Measurements from ENCODE around the gene ADAM23.

DNA sequence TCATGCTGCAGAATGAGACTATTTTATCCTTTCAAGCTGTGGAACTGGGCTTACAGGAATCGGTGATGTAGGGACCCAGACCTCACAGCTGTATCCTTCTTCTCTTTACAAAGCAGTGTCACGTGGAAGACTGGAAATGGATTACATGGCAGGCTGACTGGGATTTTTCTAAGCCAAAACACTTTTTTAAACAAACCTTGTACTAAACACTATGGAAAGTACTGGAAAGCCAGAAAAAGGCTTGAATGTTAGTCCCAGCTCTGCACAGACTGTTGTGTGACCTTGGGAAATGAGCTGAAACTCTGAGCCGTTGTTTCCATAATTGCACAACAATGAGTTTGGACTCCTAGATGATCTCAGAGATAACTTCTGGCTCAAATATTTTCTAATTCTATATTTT is 7.6 kb upstream of the ADAM23 start:
- TF ChIP-seq CTCF (IDR thresholded peaks at IDR 0.05; ENCODE audit: borderline replicate concordance, extremely low read depth, low read length, poor library complexity, severe bottlenecking) (no peak), EZH2 (IDR thresholded peaks at IDR 0.05; ENCODE audit: borderline replicate concordance, low read depth, low read length, severe bottlenecking) (no peak)

All from DND-41 (cell line).